KMS-11 (cell line): ENCODE data around the gene CRHR1.

Source experiments
- H2AFZ ChIP-seq: fragments of 200-600 bp; sonication (generic); 2 replicates; pipeline ENCODE4 v1.6.1; 2016; ENCODE audit warnings: antibody characterized with exemption, mixed run types, low read depth
- H3K27ac ChIP-seq: fragments of 200-600 bp; sonication (generic); 2 replicates; pipeline ENCODE4 v1.6.1; 2016; ENCODE audit warnings: mild to moderate bottlenecking, mixed run types
- H3K27me3 ChIP-seq: fragments of 200-600 bp; sonication (generic); 2 replicates; pipeline ENCODE4 v1.6.1; 2017; ENCODE audit warnings: mild to moderate bottlenecking, low read depth, mixed run types, moderate library complexity; ENCODE audit not compliant: insufficient read depth
- H3K36me3 ChIP-seq: fragments of 200-600 bp; sonication (generic); 2 replicates; pipeline ENCODE4 v1.6.1; 2017; ENCODE audit warnings: mild to moderate bottlenecking, mixed run types; ENCODE audit not compliant: insufficient read depth
- H3K4me1 ChIP-seq: fragments of 200-600 bp; sonication (generic); 2 replicates; pipeline ENCODE4 v1.6.1; 2016; ENCODE audit warnings: mild to moderate bottlenecking, low read depth, mixed run types; ENCODE audit not compliant: poor library complexity, severe bottlenecking
- H3K4me2 ChIP-seq: fragments of 200-600 bp; sonication (generic); 2 replicates; pipeline ENCODE4 v1.7.0; 2016; ENCODE audit warnings: mild to moderate bottlenecking, mixed run types
- H3K4me3 ChIP-seq: fragments of 200-600 bp; sonication (generic); IDR thresholded peaks from 2 replicates; pipeline ENCODE4 v1.6.1; 2017; ENCODE audit warnings: low read depth, low read length, mixed read lengths; ENCODE audit not compliant: insufficient read depth
- H3K79me2 ChIP-seq: fragments of 200-600 bp; sonication (generic); 2 replicates; pipeline ENCODE4 v1.6.1; 2016; ENCODE audit warnings: low read depth, mixed run types; ENCODE audit not compliant: insufficient read depth
- H3K9ac ChIP-seq: fragments of 200-600 bp; sonication (generic); 2 replicates; pipeline ENCODE4 v1.6.1; 2016; ENCODE audit warnings: mild to moderate bottlenecking, mixed run types
- H4K20me1 ChIP-seq: fragments of 200-600 bp; sonication (generic); 2 replicates; pipeline ENCODE4 v1.6.1; 2016; ENCODE audit warnings: mild to moderate bottlenecking, mixed run types; ENCODE audit not compliant: insufficient read depth
- CTCF ChIP-seq: fragments of 200-600 bp; sonication (generic); conservative IDR thresholded peaks from 2 replicates; pipeline ENCODE4 v1.6.1; 2017; ENCODE audit warnings: low read depth, mild to moderate bottlenecking, antibody characterized with exemption, low read length, moderate library complexity, mixed read lengths

The CRHR1 gene

GRCh38 chr17:45784293-45784740 lies at the start of gene CRHR1:
Gene CRHR1, plus strand, starts transcription at chr17:45784320. Its CDS starts 225 bp downstream, at chr17:45784545.
- H3K36me3 ChIP-seq, result no peaks in the 10 kb centered on the region
- H3K9ac ChIP-seq, result no peak within 1 kb of the TSS
- H3K79me2 ChIP-seq, result no peaks in the 10 kb centered on the region
- no peak for TF ChIP-seq CTCF
- H2AFZ ChIP-seq, result peak within 1 kb of the TSS; percentile 79
- H4K20me1 ChIP-seq, result no peaks in the 10 kb centered on the region
- H3K27me3 ChIP-seq, result peaks cover 53% of the 10 kb centered on the region
- no peak within 1 kb of the TSS for H3K4me3 ChIP-seq
- H3K4me2 ChIP-seq, result peak within 1 kb of the TSS; percentile 97
- H3K27ac ChIP-seq, result no peak within 1 kb of the TSS
- no peaks in the 10 kb centered on the region for H3K4me1 ChIP-seq

- Histone ChIP-seq H3K4me3 (no peak overlapping the region), H3K27me3 (peaks cover 9% of the 10 kb centered on the region; the same call in 1 of the 2 replicates), H3K9ac (no peak overlapping the region), H4K20me1 (no peaks in the 10 kb centered on the region), H3K4me2 (no peak overlapping the region), H3K27ac (no peak overlapping the region), H3K79me2 (no peaks in the 10 kb centered on the region), H3K36me3 (no peaks in the 10 kb centered on the region), H3K4me1 (no peaks in the 10 kb centered on the region), H2AFZ (no peak overlapping the region)
- TF ChIP-seq CTCF, result no peak
Measured at GRCh38 chr17:45734598-45734997, 49.5 kb upstream of the CRHR1 start.

DNA sequence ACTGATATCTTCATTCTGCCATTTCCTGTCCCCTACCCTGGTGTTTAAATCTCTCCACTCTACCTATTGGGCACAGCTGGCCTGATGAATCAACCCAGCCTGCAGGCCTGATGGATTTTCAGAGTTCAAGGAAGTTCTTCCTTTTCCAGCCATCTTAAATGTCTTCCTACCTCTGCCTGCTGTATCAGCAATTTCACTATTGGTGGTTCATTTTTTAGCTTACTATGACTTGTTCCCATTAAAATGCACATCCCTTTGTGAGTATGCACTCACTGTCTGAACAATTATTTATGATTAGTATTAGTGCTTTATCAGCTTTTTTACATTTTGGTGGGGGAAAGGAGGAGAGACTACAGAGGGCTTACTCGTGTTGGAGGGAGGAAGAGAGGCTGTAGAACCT lies 48.6 kb upstream of the CRHR1 start:
- Histone ChIP-seq H3K4me1 (no peaks in the 10 kb centered on the region), H3K79me2 (no peaks in the 10 kb centered on the region), H4K20me1 (no peaks in the 10 kb centered on the region), H3K9ac (no peak overlapping the region), H3K4me2 (no peak overlapping the region), H2AFZ (no peak overlapping the region), H3K27me3 (peaks cover 9% of the 10 kb centered on the region; the same call in 1 of the 2 replicates), H3K4me3 (no peak overlapping the region), H3K36me3 (no peaks in the 10 kb centered on the region), H3K27ac (no peak overlapping the region)
- no peak for TF ChIP-seq CTCF

DNA sequence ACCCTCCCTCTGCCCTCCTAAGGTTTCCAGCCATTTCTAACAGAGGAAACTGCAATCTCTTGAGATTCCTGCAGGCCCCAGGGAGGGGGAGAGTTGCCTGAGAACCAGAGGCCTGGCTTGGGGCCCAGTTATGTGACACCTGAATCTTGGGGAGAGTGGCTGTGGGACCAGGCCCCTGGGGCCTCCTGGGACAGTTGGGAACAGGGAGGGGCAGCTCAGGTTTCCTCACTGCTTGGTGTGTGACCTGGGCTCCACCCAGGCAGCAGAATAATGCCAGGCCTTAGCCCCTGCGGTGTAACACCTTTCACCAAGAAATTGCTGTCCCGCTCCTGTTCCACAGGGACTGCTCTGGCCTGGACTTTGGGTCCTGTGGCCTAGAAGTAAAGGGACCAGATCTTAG lies 44.3 kb upstream of the CRHR1 start:
- H3K4me2 ChIP-seq, result no peak overlapping the region
- H3K79me2 ChIP-seq, result no peaks in the 10 kb centered on the region
- no peak overlapping the region for H3K9ac ChIP-seq
- H3K27me3 ChIP-seq, result peaks cover 44% of the 10 kb centered on the region
- H4K20me1 ChIP-seq, result no peaks in the 10 kb centered on the region
- no peak overlapping the region for H3K27ac ChIP-seq
- no peak overlapping the region for H3K4me3 ChIP-seq
- no peak for TF ChIP-seq CTCF
- H3K36me3 ChIP-seq, result no peaks in the 10 kb centered on the region
- no peaks in the 10 kb centered on the region for H3K4me1 ChIP-seq
- no peak overlapping the region for H2AFZ ChIP-seq
